ENCODE results near the gene TGFB3.
A peak's percentile ranks its signal among the peaks of the same experiment; 100 is the strongest.

Gene TGFB3

DNA sequence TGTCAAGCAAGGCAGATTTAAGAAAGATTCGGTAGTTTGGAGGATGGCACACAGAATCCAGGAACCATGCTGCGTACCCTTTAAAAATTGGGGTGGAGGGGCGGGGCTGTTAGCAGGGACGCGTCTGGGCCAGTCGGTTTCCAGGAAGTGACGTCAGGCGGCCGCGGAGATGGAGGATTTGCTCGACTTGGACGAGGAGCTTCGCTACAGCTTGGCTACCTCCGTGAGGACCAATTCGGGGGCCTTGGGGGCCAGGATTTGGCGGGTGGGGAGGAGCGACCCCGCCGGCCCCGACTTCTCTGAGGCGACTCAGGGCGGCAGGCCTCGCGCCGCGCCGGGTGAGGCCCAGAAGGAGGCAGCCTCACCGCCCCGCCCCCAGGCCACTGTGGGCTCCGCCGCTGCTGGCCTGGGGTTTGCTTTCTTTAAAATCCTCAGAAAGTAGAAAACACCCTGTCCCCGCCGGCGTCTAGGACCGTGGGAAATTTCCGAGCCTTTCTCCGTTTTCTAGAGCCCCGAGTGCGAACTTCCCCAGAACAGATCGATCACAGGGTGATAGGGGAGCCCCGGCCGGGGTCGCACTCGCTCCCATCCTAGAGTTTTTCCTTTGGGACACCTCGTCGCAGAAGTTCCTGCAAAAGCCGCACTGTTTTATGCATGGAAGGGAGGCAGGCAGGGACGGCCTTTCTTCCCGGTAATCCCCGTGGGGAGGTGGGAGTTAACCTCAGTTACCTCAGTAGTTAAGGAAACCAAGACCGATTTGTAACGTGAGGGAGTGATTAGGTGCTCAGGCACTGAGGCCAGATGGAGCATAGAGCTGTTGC, 4.0 kb upstream of the TGFB3 start, which contains the start of gene IFT43:
IFT43 (plus strand) TSS at position 146 of the 821 bp plus-strand sequence; CDS start at position 170, 24 bp downstream.
- peak; percentile 71 for DNase-seq

GRCh38 chr14:75984674-75985073, 2.9 kb upstream of the TGFB3 start:
- no peak for DNase-seq

- DNase-seq = no peak
Measured at GRCh38 chr14:75983019-75983358, 1.2 kb upstream of the TGFB3 start.

DNA sequence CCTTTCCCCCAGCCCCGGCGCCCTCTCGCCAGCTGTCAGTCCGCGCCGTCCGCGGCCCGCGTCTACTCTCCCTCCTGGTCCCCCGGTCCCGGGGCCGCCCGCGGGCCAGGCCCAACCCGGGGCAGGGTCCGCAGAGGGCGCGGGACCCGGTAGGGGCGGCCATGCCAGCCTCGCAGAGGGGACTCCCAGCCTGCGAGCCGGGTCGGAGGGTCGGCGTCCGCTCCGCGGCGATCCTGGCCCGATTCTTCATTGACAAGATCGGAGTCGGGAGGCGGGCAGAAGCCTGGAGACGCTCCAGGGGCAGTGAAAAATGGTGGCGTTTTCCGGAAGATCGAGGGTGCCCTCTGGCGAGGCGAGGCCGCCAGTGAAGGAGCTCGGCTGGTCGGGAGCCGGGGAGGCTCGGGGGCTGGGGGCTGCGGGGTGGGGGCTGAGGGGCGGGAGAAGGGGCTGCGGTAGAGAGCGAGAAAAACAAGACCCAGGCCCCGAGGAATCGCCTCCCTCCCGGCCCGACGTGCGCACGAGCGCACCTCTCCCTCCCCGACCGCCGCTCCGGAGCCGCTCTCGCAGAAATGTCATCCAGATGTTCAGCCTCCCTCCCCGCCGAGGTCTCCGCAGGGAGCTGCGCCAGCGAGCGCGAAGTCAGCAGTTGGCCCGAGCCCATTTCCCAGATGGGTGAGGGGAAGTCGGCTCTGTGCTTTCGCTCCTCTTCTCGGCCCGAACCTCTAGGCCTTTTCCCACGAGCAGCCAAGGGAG, 647 bp upstream of the TGFB3 start:
- peak; percentile 60 for DNase-seq

GRCh38 chr14:75980856-75981255, 939 bp downstream of the TGFB3 start:
- DNase-seq = no peak

DNA sequence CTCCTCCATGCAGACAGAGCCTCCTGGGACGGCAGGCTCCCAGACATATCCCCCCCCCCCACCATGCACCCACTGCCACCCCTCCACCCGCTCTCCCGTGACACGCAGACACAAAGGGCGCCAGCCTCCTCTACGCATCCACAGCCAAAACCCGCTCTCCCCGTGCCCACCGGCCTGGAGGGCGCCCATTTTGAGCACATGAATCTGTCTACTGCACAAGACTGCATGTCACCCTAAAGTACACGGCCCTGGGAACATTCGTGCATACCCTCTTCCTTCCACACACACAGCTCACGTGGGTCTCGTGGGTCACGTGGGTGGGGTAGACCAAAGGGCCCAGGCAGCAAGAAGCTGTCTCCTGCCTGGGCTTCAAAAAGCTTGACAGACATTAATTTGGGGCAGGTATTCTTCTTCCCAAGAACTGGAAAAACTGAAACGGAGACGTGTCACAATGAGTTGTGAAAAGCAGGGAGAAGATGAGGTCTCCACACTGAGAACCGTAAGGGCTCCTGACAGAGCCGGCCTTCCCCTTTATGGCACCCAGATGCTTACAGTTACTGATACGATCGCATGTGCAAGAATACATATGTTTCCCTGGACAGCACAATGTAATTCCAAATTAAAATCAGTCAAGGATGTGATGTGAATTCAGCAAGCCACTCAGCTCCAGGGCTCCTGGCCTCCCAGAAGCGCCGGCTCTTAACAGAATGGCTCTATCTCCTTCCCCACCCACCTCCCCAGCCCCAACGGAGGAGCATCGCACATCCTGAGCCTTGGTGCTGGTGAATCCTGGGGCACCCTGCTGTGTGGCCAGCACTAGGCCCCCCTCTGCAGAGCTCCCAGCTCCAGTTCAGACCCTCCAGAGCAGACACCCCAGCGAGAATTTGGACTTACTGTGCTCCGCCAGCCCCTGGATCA, 1.9 kb downstream of the TGFB3 start:
- DNase-seq = no peak

- DNase-seq = no peak
Measured at GRCh38 chr14:75979071-75979571, 2.7 kb downstream of the TGFB3 start.

GRCh38 chr14:75978249-75978731, 3.5 kb downstream of the TGFB3 start:
- no peak for DNase-seq

DNA sequence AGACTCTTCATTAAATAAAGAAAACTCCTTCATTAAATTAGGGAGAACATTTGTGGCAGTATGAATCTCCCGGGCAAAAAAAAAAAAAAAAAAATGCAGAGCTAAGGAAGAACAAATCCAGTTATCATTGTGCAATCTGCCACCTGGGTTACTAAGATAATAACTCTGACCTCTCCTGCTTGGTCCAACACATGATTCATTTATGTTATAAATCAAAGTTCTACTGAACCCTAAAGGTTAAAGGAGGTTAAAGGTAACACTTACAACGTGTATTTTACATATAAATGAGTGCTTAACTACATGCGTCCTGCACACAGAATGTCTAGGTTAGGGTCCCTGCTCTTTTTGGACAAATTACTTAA, 4.2 kb downstream of the TGFB3 start:
- DNase-seq = no peak

GRCh38 chr14:75976826-75977581, 4.8 kb downstream of the TGFB3 start:
- DNase-seq = no peak

DNA sequence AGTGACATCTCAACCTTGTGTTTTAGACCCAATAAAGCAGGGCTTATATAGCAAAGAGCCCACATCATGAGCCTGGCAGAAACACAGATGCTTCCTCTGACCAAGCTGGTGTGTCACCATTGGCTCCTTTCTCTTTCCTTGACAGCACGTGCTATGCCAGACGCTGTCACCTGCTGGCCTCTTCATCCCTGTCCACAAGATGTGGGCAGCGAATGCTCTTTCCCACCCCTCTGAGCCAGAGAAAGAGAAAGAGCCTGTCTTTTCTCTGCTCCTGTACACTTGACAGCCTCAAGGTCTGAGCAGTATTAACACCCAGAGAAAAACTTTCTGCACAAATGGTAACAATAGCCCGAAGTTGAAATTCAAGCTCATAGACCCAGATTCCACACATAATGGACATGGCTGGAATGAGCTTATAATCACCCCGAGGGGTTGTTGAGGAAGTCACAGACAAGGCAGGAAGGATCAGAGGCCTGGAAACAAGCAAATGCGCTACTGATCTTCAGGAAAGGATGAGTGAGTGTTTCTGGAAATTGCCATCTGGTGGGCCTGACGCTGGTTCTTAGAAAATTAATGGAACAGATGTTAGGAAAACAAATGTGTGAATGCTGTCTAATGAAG, 8.9 kb downstream of the TGFB3 start:
- no peak for DNase-seq

GRCh38 chr14:75971509-75971908, 10.3 kb downstream of the TGFB3 start:
- no peak for DNase-seq

- no peak for DNase-seq
Measured at GRCh38 chr14:75970989-75971388, 10.8 kb downstream of the TGFB3 start.

- no peak for DNase-seq
Measured at GRCh38 chr14:75969891-75970290, 11.9 kb downstream of the TGFB3 start.

- no peak for DNase-seq
Measured at GRCh38 chr14:75969126-75969525, 12.7 kb downstream of the TGFB3 start.

DNA sequence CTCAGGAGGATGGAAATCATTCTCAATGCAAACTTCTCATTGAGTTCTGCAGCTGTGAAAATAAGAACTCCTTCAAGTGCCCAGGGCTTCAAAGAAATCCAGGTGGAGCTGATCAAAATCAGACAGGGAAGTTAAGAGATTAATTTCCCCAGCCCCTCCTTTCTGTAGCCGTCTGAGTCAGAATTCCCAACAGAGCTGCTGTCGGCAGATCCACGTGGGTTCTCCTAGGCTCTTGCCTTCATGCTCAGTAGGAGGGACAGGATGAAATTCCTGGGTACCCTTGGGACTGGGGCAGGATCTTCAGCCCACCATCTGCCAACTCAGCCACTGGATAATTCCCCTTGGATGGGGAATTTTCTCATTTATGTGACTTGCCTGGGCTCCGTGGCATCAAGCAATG, 13.3 kb downstream of the TGFB3 start:
- no peak for DNase-seq

DNA sequence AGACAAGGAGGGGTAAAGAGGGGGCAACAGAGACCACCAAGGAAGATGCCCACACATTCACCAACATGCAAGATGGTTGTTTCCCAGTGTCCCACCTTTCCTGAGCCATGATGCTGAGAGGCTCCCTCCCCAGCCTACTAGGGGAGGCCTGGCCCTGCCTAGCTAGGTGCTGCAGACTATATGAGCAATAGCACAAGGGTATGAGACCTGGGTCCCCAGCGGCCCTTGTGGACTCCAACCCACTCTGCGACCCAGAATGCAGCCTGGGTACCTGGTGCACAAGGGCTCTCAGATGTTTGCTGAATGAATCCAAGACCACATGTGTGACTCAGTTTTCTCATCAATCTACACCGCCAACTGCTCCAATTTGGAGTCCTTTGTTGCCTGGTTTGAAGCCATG, 13.9 kb downstream of the TGFB3 start:
- no peak for DNase-seq

- DNase-seq = no peak
Measured at GRCh38 chr14:75961662-75962061, 20.1 kb downstream of the TGFB3 start.

- no peak for DNase-seq
Measured at GRCh38 chr14:75960231-75960630, 21.6 kb downstream of the TGFB3 start.

DNA sequence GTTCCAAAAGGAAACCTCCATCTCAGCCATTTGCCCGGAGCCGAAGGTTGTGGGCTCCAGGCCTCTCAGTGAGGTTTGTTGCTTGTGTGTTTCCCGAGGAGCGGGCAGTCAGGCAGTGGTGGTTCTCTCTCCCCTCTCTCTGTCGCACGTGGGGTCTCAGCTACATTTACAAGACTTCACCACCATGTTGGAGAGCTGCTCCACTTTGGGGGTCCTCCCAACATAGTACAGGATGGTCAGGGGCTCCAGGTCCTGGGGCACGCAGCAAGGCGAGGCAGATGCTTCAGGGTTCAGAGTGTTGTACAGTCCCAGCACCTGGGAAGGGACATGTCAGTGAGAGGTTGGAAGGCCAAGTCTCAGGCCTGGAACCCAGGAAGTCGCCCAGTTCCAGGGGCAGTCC, 22.8 kb downstream of the TGFB3 start:
- no peak for DNase-seq

GRCh38 chr14:75952489-75952888, 29.3 kb downstream of the TGFB3 start:
- no peak for DNase-seq

- DNase-seq = no peak
Measured at GRCh38 chr14:75946785-75947184, 35.0 kb downstream of the TGFB3 start.

All from DMS79 (cell line).